ENCODE data around the gene IL34. TPM values are rescaled to one million over a fixed set of nuclear protein-coding genes. Genes with fewer than 3 reads are reported as not detected.

Gene IL34
- total and polyA plus RNA-seq, 2 of the 8 experiments (the other 6 are each of a cell fraction or from before 2014, with no cell fraction given) = 4.6 to 5.6 TPM

- TF ChIP-seq, protein P1, sequence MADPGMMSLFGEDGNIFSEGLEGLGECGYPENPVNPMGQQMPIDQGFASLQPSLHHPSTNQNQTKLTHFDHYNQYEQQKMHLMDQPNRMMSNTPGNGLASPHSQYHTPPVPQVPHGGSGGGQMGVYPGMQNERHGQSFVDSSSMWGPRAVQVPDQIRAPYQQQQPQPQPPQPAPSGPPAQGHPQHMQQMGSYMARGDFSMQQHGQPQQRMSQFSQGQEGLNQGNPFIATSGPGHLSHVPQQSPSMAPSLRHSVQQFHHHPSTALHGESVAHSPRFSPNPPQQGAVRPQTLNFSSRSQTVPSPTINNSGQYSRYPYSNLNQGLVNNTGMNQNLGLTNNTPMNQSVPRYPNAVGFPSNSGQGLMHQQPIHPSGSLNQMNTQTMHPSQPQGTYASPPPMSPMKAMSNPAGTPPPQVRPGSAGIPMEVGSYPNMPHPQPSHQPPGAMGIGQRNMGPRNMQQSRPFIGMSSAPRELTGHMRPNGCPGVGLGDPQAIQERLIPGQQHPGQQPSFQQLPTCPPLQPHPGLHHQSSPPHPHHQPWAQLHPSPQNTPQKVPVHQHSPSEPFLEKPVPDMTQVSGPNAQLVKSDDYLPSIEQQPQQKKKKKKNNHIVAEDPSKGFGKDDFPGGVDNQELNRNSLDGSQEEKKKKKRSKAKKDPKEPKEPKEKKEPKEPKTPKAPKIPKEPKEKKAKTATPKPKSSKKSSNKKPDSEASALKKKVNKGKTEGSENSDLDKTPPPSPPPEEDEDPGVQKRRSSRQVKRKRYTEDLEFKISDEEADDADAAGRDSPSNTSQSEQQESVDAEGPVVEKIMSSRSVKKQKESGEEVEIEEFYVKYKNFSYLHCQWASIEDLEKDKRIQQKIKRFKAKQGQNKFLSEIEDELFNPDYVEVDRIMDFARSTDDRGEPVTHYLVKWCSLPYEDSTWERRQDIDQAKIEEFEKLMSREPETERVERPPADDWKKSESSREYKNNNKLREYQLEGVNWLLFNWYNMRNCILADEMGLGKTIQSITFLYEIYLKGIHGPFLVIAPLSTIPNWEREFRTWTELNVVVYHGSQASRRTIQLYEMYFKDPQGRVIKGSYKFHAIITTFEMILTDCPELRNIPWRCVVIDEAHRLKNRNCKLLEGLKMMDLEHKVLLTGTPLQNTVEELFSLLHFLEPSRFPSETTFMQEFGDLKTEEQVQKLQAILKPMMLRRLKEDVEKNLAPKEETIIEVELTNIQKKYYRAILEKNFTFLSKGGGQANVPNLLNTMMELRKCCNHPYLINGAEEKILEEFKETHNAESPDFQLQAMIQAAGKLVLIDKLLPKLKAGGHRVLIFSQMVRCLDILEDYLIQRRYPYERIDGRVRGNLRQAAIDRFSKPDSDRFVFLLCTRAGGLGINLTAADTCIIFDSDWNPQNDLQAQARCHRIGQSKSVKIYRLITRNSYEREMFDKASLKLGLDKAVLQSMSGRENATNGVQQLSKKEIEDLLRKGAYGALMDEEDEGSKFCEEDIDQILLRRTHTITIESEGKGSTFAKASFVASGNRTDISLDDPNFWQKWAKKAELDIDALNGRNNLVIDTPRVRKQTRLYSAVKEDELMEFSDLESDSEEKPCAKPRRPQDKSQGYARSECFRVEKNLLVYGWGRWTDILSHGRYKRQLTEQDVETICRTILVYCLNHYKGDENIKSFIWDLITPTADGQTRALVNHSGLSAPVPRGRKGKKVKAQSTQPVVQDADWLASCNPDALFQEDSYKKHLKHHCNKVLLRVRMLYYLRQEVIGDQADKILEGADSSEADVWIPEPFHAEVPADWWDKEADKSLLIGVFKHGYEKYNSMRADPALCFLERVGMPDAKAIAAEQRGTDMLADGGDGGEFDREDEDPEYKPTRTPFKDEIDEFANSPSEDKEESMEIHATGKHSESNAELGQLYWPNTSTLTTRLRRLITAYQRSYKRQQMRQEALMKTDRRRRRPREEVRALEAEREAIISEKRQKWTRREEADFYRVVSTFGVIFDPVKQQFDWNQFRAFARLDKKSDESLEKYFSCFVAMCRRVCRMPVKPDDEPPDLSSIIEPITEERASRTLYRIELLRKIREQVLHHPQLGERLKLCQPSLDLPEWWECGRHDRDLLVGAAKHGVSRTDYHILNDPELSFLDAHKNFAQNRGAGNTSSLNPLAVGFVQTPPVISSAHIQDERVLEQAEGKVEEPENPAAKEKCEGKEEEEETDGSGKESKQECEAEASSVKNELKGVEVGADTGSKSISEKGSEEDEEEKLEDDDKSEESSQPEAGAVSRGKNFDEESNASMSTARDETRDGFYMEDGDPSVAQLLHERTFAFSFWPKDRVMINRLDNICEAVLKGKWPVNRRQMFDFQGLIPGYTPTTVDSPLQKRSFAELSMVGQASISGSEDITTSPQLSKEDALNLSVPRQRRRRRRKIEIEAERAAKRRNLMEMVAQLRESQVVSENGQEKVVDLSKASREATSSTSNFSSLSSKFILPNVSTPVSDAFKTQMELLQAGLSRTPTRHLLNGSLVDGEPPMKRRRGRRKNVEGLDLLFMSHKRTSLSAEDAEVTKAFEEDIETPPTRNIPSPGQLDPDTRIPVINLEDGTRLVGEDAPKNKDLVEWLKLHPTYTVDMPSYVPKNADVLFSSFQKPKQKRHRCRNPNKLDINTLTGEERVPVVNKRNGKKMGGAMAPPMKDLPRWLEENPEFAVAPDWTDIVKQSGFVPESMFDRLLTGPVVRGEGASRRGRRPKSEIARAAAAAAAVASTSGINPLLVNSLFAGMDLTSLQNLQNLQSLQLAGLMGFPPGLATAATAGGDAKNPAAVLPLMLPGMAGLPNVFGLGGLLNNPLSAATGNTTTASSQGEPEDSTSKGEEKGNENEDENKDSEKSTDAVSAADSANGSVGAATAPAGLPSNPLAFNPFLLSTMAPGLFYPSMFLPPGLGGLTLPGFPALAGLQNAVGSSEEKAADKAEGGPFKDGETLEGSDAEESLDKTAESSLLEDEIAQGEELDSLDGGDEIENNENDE (IDR thresholded peaks at IDR 0.05; ENCODE audit: insufficient replicate concordance, low read length) = no peak
- TF ChIP-seq SIX5 (IDR thresholded peaks at IDR 0.05; ENCODE audit: low read depth, low read length) = no peak
- no peak for TF ChIP-seq CHD1 (IDR thresholded peaks at IDR 0.05; ENCODE audit: low read depth, low read length)
- no peak for TF ChIP-seq NRF1 (IDR thresholded peaks at IDR 0.05; ENCODE audit: low read depth, low read length)
- no peak for TF ChIP-seq POLR2A (IDR thresholded peaks at IDR 0.05; ENCODE audit: control extremely low read depth in 1 of 2, low read depth in 2 of 2, low read length in 2 of 2)
- TF ChIP-seq SRF (IDR thresholded peaks at IDR 0.05; ENCODE audit: low read depth, low read length) = no peak
- no peak for TF ChIP-seq CREB1 (IDR thresholded peaks at IDR 0.05)
- TF ChIP-seq SIRT6 (IDR thresholded peaks at IDR 0.05; ENCODE audit: low read length) = no peak
These were observed 18.7 kb upstream of the IL34 start (continued) for GRCh38 chr16:70627696-70628095.

Data from H1 (cell line).